Motor neuron (in vitro differentiated cells): ENCODE results near the gene CEP72. TPM values are rescaled to one million over a fixed set of nuclear protein-coding genes. Genes with fewer than 3 reads are reported as not detected.
"Not testable (repeated sequence)": the region's sequence is repeated elsewhere in the genome, so short reads cannot be mapped to it uniquely, and the experiment has no call there.

ENCODE experiments used
- ATAC-seq, 8 experiments: fragments of 200-7000 bp; cut with Tn5 transposase; replicated peaks in 6 of 8; 2 replicates each; pipeline ENCODE4 v1.8.0; 2021; ENCODE audit warnings: mild to moderate bottlenecking in 8 of 8, moderate library complexity in 8 of 8
- H3K27ac ChIP-seq, 2 donors: fragments of 250-450 bp; sonication (Bioruptor Pico); 2 replicates each; pipeline ENCODE4 v1.9.0; 2021; ENCODE audit warnings: antibody characterized with exemption in 2 of 2, mild to moderate bottlenecking in 2 of 2, moderate library complexity in 1 of 2
- H3K4me1 ChIP-seq, 2 donors: fragments of 250-450 bp; sonication (Bioruptor Pico); replicated peaks in 1 of 2; 2 replicates each; pipeline ENCODE4 v1.6.1; 2021; ENCODE audit warnings: antibody characterized with exemption in 2 of 2, mild to moderate bottlenecking in 2 of 2, moderate library complexity in 1 of 2
- H3K4me3 ChIP-seq, 5 donors: fragments of 250-450 bp; sonication (Bioruptor Pico); 2 replicates each; pipeline ENCODE4 v1.9.0; 2021; ENCODE audit warnings: antibody characterized with exemption in 5 of 5, mild to moderate bottlenecking in 5 of 5, moderate library complexity in 4 of 5
- WGBS, 10 experiments: fragments of 450-650 bp; shearing (Covaris generic); methylation state at CpG; one replicate each; pipeline ENCODE4 v1.0.0; 2022; 5-methylcytosine and 5-hydroxymethylcytosine counted together
- in situ Hi-C, 9 experiments: fragments of 400-800 bp; cut with MboI; loops; one replicate each; pipeline ENCODE4 v1.15.0; 2021; ENCODE audit warnings: low sequenced_read_pairs in 9 of 9, low pct_unique_long_range_greater_than_20kb in 2 of 9; ENCODE audit not compliant: unreplicated experiment in 9 of 9
- total RNA-seq, 8 experiments: library from RNA; unstranded; fragments of 300-600 nt; gene quantifications; 2 replicates each; pipeline versions ENCODE4 v1.2.3 to v1.2.4, GENCODE V29; 2022

The CEP72 gene
- total RNA-seq, 8 experiments from 2014 or later: 0.71 to 18.0 (median 2.1) TPM

DNA sequence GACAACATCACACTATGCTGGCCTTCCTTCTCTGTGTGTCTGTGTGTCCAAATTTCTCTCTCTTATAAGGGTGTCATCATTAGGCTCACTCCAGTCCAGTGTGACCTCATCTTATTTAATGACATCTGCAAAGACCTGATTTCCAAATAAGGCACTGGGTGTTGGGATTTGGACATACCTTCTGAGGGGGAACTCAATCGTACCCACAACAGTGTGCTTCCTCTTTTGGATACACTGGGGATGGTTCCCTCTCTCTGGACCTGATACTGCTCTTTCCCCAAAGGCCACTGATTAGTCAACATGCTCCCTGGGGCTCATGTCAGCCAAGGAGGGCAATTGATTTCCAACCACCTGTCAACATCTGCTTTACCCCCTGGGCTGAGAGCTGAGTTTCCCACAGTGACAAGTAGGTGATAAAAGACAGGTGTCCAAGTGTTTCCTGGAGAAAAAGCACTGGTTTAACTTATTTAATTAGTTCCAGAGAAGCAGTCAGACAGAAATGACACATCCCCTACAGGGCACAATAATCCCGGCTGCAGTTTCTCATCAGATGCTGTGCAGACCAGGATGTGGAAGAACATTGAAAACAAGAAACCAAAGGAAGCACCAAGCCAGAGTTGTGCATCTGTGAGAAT, 17.8 kb upstream of the CEP72 start:
- Histone ChIP-seq H3K4me3 (no peak overlapping the region), H3K4me1 (no peaks in the 10 kb centered on the region), H3K27ac (no peak overlapping the region)
- 0 to 100% (median 52%) methylated on average over 1 to 2 of the region's 2 CpGs; no CpG with 5 or more reads in 3 of the 10 experiments for WGBS, 10 experiments
- in situ Hi-C loops: no loop called here
- ATAC-seq: no peak

DNA sequence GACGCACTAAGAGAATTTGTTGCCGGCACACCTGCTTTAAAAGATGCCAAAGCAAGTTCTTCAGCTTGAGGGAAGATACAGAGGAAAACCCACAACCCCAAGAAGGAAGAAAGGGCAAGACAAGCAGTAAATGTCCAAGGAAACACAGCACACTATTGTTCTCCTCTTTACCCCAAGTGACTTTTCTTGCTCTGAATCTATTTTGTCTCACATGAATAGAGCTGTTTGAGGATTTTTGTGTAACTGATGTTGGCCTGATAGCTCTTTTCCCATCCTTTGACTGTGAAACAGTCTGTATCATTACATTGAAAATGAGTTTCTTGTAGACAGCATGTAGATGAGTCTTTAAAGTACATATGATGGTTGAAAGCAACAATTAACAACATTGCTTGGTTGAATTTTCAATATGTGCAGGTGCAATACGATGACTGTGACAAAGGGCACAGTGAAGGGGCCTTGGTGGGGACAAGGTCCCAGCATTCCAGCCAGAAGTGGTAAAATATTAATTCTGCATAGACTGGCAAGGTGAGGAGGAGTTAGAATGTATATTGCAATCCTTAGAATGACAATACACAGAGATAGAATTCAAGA, 16.8 kb upstream of the CEP72 start:
- Histone ChIP-seq H3K27ac (no peak overlapping the region), H3K4me3 (no peak overlapping the region), H3K4me1 (no peaks in the 10 kb centered on the region)
- no peak for ATAC-seq
- in situ Hi-C loops: no loop called here
- WGBS, 10 experiments: 23 to 100% (median 63%) methylated on average over 1 to 3 of the region's 3 CpGs

DNA sequence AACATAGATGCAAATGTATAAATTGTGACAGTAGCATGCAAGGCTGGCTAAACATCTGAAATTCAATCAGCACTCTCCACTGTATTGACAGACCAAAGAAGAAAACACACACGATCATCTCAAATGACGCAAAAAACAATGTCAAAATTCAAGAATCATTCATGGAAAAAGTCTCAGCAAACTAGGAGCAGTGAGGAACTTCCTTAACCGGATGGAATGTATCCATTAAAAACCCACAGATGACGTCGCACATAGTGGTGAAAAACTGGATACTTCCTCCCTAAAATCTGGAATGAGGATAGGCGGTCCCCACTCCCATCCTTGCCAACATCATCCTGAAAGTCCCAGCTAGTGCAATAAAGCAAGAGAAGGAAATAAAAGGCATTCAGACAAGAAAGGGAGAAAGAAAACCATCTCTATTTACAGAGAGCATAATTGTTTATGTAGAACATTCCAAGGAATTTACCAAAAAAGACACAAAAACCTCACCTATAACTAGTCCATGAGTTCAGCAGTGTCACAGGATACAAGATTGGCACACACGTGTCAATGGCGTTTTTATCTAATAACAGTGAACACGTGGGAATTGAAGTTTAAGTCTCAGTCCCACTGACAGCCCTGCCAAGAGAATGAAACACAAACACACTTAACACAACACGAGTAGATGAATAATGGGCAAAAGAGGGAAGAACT, 14.1 kb upstream of the CEP72 start:
- in situ Hi-C loops: no loop called here
- Histone ChIP-seq H3K4me3 (no peak overlapping the region), H3K27ac (no peak overlapping the region), H3K4me1 (no peaks in the 10 kb centered on the region)
- WGBS, 10 experiments: 23 to 84% (median 46%) methylated on average over 2 to 10 of the region's 10 CpGs
- no peak for ATAC-seq

DNA sequence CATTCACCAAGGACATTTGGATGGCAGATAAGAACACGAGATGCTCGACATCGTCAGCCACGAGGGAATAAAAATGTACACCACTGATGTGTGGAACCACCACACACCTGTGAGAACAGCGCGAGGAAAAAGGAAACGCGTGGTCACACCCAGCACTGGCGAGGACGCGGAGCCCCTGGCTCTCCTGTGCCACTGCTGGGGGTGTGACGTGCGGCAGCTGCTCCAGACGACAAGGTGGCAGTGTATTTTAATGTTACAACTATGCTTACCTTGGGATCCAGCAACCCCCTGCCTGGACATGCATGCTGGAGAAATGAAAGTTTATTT, 13.6 kb upstream of the CEP72 start:
- Histone ChIP-seq H3K27ac (no peak overlapping the region), H3K4me3 (no peak overlapping the region), H3K4me1 (no peaks in the 10 kb centered on the region)
- in situ Hi-C loops: no loop called here
- ATAC-seq: no peak
- WGBS, 10 experiments: 55 to 81% (median 67%) methylated on average over 1 to 13 of the region's 14 CpGs; no CpG with 5 or more reads in 4 of the 10 experiments

DNA sequence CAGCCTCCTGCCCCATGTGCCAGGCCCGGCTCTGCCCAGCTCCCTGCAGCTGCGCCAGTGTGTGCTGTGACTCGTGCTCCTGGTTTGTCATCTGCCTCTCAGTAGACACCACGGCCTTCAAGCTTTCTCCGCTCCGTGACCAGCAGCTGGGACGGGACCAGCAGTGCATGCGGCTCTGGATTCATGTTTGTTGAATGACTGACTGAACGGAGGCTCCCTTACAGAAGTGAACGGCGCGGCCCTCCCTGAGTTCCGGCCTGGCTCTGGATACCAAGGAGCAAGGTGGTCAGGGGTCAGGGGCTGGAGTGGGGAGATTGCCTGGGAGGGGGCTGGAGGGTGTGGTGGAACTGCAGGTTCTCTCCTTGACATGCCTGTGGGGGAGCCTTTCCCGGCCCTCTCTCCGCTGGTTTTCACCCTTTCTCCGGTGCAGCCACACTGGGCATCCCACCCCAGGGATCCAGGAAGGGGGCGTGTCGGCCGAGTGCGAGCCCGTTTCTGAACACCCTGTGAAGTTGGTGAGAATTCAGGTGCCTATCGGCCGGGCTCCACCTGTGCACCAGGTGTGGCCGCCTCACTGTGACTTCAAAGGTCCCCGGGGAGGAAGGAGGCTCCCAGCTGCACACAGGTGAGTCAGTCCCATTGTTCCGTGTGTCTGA, 11.1 kb upstream of the CEP72 start:
- Histone ChIP-seq H3K4me3 (no peak overlapping the region), H3K27ac (no peak overlapping the region), H3K4me1 (no peaks in the 10 kb centered on the region)
- 59 to 100% (median 73%) methylated on average over 1 to 9 of the region's 26 CpGs; no CpG with 5 or more reads in 4 of the 10 experiments for WGBS, 10 experiments
- no peak for ATAC-seq
- in situ Hi-C loops: no loop called here

DNA sequence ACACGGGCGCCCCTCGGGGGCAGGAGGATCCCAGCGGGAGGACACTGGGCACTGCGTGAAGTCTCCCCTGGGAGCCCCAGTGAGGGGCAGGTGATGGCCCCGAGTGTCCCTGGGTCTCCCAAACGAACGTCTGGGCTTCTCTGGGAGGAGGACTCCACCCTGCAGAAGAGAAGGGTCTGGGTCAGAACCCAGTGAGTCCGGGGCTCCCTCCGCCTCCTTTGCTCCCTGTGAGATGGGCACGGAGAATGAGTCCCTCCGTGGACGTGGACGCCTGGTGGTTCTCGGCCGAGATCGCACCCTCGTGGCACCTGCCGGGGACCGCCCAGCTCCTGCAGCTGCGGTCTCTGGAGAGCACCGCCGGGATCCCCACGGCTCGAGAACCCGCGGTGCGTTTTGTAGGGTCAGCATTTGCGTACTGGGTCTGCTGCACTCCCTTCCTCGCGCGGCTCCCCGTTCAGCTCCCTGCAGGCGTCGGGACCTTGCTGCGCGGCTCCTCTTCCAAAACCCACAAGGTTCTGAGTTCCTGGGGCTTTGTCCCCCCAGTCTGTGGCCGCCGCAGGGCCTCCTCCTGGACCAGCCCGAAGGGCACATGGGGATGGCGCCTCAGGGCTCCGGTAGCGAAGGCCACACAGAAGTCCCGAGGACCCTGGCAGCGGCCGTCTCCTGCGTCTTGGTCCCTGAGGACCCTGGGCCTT, 10.2 kb upstream of the CEP72 start:
- in situ Hi-C loops: no loop called here
- Histone ChIP-seq H3K4me3 (no peak overlapping the region), H3K4me1 (no peaks in the 10 kb centered on the region), H3K27ac (no peak overlapping the region)
- no peak for ATAC-seq
- WGBS, 10 experiments: 82 to 93% (median 87%) methylated on average over 6 to 9 of the region's 47 CpGs; no CpG with 5 or more reads in 7 of the 10 experiments

DNA sequence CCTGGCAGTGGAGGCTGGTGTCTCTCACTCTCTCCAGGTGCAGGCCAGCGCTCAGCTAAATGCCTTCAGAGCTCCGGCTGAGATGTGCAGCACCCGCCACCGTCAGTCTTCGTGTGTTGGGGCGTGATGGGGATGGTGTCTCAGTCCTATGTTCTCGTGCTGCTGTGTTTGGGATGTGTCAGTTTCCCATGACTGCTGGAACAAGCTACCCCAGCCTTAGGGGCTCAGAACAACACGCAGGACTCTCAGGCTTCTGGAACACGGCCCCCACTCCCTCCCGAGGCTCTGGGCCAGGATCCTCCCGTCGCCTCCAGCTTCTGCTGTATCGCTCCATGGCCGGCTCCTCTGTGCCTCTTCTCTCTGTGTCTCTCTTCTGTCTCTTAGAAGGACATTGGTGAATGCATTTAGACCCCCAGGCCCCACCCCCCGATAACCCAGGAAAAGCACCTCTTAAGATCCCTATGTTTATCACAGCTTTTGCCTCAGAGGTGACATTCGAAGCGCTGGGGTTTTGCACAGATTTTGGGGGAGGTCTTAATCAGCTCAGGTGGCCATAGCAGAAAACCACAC, 9.6 kb upstream of the CEP72 start:
- in situ Hi-C loops: no loop called here
- Histone ChIP-seq H3K4me3 (no peak overlapping the region), H3K4me1 (no peaks in the 10 kb centered on the region), H3K27ac (no peak overlapping the region)
- no peak for ATAC-seq
- 49 to 100% (median 79%) methylated on average over 1 to 6 of the region's 17 CpGs; no CpG with 5 or more reads in 4 of the 10 experiments for WGBS, 10 experiments

DNA sequence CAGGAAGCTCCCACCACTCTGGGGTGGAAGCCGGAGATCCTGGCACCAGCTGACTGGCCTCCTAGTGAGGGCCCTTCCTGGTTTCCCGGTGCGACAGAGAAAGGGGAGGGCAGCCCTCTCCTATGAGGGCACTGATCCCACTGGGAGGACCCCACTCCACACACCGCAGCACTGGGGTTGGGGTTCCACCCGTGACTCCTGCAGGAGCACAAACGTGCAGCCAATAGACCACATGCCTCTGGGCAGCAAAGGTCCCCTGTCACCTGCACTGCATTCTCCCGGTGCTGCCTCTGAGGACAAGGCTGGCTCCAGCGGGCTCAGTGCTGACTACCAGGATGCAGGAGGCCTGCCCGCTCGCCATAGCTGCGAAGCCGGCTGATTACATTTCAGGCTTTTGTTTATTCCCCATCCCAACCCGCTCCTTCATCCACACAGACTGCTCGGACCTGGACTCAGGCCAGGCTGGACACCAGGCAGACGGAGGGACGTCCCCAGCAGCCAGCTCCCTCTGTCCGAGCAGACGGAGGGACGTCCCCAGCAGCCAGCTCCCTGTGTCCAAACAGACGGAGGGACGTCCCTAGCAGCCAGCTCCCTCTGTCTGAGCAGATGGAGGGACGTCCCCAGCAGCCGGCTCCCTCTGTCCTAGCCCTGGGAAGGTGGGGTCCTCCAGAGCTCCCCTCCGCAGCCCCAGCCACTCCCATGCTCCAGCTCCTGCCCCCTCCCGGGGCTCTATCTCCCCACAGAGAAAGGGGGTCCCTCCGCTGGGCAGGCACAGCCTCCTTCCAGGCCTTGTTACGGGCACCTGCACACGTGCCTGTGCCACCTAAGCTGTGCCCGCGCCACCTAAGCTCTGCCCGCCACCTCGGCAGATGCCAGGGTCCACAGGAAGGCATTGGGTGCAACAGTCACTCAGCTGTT, 8.8 kb upstream of the CEP72 start:
- H3K4me3 ChIP-seq: no peak overlapping the region
- H3K27ac ChIP-seq: no peak overlapping the region
- 50 to 100% (median 77%) methylated on average over 2 to 9 of the region's 32 CpGs; no CpG with 5 or more reads in 6 of the 10 experiments for WGBS, 10 experiments
- in situ Hi-C loops: no loop called here
- no peaks in the 10 kb centered on the region for H3K4me1 ChIP-seq
- ATAC-seq: no peak

DNA sequence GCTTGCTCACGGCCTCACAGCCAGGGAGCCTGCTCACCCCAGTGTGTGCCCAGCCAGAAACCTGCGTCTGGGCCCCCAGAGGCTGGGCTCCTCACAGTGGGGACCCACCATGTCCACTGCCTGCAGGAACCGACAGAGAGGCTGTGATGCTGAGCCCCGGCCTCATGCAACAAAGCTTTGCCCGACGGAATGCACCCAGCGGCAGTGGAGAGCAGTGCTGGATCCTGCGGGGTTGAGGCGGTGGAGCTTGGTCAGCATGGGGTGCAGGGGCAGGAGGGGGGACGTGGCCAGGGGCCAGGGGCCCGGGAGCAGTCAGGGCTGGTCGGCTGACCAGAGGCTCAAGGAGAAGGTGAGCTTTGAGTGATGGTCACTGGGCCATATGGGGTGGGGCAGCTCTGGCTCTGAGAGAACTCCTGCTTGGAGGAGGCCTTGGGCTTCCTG, 7.7 kb upstream of the CEP72 start:
- in situ Hi-C loops: no loop called here
- Histone ChIP-seq H3K27ac (no peak overlapping the region), H3K4me1 (no peaks in the 10 kb centered on the region), H3K4me3 (no peak overlapping the region)
- 100% methylated on average over 1 of the region's 12 CpGs; no CpG with 5 or more reads in 9 of the 10 experiments for WGBS, 10 experiments
- no peak for ATAC-seq

DNA sequence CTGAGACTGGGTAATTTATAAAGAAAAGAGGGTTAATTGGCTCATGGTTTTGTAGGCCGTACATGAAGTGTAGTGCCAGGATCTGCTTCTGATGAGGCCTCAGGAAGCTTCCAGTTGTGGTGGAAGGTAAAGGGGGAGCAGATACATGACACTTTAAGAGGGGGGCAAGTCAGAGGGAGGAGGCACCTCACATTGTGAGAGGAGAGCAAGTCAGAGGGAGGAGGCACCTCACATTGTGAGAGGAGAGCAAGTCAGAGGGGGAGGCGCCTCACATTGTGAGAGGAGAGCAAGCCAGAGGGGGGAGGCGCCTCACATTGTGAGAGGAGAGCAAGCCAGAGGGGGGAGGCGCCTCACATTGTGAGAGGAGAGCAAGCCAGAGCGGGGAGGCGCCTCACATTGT, 7.0 kb upstream of the CEP72 start:
- WGBS, 10 experiments: 40 to 100% (median 79%) methylated on average over 1 of the region's 6 CpGs; no CpG with 5 or more reads in 4 of the 10 experiments
- H3K4me1 ChIP-seq, in situ Hi-C loops, H3K27ac ChIP-seq, ATAC-seq, H3K4me3 ChIP-seq: not testable (repeated sequence)

DNA sequence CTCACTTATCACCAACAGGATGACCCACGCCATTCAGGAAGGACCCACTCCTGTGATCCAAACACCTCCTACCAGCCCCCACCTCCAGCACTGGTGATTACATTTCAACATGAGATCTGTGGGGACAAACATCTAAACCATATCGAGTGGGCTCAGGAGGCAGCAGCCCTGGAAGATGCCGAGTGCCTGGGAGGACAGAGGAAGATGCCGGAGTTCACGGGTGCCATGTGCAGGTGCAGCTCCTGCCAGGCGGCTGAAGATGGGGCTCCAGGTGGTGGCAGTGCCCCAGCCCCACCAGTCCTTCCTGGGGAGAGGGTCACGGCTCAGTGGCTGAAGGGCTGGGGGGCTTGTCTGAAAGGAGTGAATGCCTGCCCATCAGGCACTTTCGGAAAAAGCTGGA, 6.1 kb upstream of the CEP72 start:
- Histone ChIP-seq H3K4me3 (no peak overlapping the region), H3K27ac (no peak overlapping the region), H3K4me1 (peaks cover 0 to under 1% of the 10 kb centered on the region in 2 donors)
- 11 to 93% (median 68%) methylated on average over 1 to 5 of the region's 8 CpGs; no CpG with 5 or more reads in 4 of the 10 experiments for WGBS, 10 experiments
- in situ Hi-C loops: no loop called here
- ATAC-seq: no peak
